Nephron progenitor cell (in vitro differentiated cells): Measurements from ENCODE around the gene MRPS18A.

Source experiments
- DNase-seq: peaks from one replicate; pipeline ENCODE4 v3.0.0; 2021
- H3K27ac Mint-ChIP-seq: 2 replicates; pipeline ENCODE4 v1.8.0; 2021; ENCODE audit warnings: mild to moderate bottlenecking, moderate library complexity, mixed read lengths
- H3K27me3 Mint-ChIP-seq: 2 replicates; pipeline ENCODE4 v1.8.0; 2021; ENCODE audit warnings: mild to moderate bottlenecking, low read depth, mixed read lengths; ENCODE audit not compliant: poor library complexity
- H3K36me3 Mint-ChIP-seq: 2 replicates; pipeline ENCODE4 v1.8.0; 2021; ENCODE audit warnings: low read depth, mixed read lengths
- H3K4me1 Mint-ChIP-seq: 2 replicates; pipeline ENCODE4 v1.8.0; 2021; ENCODE audit warnings: mixed read lengths
- H3K4me3 Mint-ChIP-seq: 2 replicates; pipeline ENCODE4 v1.8.0; 2021; ENCODE audit warnings: mild to moderate bottlenecking, moderate library complexity, mixed read lengths
- H3K9me3 Mint-ChIP-seq: 2 replicates; pipeline ENCODE4 v1.8.0; 2021; ENCODE audit warnings: mild to moderate bottlenecking, moderate library complexity, mixed read lengths
- TF ChIP-seq, protein P1 (sequence below): fragments of 200-600 bp; sonication (generic); IDR thresholded peaks from 2 replicates; pipeline ENCODE4 v1.5.0; 2021; ENCODE audit warnings: antibody characterized with exemption

Gene MRPS18A

DNA sequence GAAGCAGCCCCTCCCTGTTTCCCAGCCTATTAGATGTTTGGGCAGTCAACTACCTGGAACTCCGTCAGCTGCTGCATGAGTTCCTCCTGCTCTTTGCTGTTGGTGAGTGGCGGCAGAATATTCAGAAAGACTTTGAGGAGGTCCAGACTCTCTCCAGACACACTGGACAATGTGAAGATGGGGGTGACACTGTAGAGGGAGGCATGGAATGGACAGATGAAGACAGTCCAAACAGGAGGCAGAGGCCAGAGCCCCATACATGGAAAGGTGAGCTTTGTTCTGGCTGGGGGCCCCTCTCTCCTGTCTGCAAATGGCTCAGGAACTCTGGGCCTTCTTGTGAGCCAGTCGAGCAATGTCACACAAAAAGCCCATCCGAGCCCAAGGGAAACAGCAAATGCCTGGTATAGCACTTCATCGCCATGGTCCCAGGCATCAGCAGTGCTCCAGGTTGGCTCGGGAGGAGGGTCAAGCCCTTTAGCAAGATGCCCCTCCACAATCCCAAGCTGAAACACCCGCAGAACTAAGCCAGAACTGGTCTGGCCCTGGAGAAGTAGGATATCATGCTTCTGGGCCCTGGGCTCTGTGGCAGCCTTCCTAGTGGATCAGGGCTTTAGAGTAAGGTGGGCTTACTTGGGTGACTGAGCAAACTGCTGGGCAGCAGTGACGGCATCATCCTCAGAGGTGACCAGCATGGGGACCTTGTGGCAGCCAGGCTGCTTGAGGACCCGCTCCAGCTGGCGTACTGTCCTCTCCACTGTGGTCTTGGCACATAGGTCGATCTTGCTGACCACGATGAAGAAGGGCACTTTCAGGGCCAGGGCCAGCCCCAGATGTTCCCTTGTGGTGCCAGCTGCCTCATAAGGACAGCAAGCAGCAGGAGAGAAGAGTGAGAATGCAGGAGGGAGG, 63.5 kb downstream of the MRPS18A start:
- peaks cover 50% of the 10 kb centered on the region for H3K36me3 Mint-ChIP-seq
- H3K4me1 Mint-ChIP-seq, result peaks cover 22% of the 10 kb centered on the region
- H3K27ac Mint-ChIP-seq, result no peak overlapping the region
- TF ChIP-seq, protein P1, sequence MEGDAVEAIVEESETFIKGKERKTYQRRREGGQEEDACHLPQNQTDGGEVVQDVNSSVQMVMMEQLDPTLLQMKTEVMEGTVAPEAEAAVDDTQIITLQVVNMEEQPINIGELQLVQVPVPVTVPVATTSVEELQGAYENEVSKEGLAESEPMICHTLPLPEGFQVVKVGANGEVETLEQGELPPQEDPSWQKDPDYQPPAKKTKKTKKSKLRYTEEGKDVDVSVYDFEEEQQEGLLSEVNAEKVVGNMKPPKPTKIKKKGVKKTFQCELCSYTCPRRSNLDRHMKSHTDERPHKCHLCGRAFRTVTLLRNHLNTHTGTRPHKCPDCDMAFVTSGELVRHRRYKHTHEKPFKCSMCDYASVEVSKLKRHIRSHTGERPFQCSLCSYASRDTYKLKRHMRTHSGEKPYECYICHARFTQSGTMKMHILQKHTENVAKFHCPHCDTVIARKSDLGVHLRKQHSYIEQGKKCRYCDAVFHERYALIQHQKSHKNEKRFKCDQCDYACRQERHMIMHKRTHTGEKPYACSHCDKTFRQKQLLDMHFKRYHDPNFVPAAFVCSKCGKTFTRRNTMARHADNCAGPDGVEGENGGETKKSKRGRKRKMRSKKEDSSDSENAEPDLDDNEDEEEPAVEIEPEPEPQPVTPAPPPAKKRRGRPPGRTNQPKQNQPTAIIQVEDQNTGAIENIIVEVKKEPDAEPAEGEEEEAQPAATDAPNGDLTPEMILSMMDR, result no peak
- H3K27me3 Mint-ChIP-seq, result peaks cover 3% of the 10 kb centered on the region
- no peak overlapping the region for H3K4me3 Mint-ChIP-seq
- no peaks in the 10 kb centered on the region for H3K9me3 Mint-ChIP-seq
- no peak for DNase-seq

DNA sequence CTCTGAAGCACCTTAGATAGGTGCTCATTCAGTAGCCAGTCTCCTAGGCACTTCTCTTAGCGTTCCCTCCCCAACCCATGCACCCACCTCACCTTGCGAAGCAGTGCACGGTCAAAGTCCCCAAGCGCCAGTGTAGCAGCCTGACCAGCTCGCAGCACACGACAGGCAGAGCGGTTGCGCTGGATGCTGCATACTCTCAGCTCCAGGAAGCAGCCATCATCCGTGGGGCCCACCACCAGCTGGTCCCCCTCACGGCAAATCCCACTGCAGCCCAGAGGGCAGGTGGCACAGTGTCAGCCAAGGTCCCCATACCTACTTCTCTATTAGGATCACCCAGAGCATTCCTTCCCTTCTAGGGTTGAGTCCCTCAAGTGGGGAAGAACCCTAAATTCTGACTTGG, 65.0 kb downstream of the MRPS18A start:
- peaks cover 10% of the 10 kb centered on the region for H3K4me1 Mint-ChIP-seq
- H3K36me3 Mint-ChIP-seq, result peaks cover 48% of the 10 kb centered on the region
- DNase-seq, result no peak
- TF ChIP-seq, protein P1, result no peak
- peaks cover 3% of the 10 kb centered on the region for H3K27me3 Mint-ChIP-seq
- no peak overlapping the region for H3K27ac Mint-ChIP-seq
- H3K4me3 Mint-ChIP-seq, result no peak overlapping the region
- no peaks in the 10 kb centered on the region for H3K9me3 Mint-ChIP-seq

DNA sequence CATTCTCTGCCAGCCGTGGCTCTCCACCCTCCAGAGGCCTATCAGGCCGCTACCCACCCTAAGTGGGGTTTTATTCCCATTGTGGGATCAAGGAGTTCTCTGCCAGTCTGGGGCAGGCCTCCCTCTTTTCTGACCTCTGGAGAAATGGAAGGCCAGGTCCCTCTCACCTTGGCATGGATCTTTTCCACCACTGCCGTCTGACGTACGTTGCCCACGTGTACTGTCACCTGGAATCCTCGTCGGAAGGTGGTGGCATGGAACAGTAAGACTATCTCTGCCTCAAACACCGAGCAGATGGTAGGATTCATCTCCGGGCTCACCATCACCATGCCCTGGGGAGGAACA, 65.8 kb downstream of the MRPS18A start:
- Mint-ChIP-seq H3K27ac (peak overlapping the region; percentile 74), H3K4me3 (no peak overlapping the region), H3K4me1 (peaks cover 2% of the 10 kb centered on the region), H3K27me3 (peaks cover 3% of the 10 kb centered on the region), H3K36me3 (peaks cover 46% of the 10 kb centered on the region), H3K9me3 (no peaks in the 10 kb centered on the region)
- TF ChIP-seq, protein P1, result no peak
- DNase-seq, result no peak
